Measurements from ENCODE around the gene CPT1B.

DNA sequence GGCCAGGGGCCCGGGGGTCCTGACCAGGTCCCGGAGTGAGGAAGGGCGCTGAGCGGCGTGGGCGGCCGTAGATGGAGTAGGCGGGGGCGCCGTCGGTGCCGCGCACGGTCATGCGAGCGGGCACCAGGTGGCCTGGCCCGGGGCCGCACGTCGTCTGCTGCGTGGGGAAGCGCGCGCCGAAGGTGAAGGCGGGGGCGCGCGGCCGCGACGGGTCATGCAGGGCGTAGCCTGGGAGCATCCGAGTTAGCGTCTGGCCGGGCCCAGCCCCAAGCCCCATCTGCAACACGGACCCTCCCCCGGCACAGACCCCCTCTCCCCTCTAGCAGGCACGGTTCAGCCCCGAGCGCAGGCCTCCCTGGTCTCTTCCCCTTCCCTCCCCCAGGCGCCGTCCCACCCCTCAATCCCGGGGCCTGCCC lies 46.7 kb downstream of the CPT1B start:
- TF ChIP-seq, protein P1, sequence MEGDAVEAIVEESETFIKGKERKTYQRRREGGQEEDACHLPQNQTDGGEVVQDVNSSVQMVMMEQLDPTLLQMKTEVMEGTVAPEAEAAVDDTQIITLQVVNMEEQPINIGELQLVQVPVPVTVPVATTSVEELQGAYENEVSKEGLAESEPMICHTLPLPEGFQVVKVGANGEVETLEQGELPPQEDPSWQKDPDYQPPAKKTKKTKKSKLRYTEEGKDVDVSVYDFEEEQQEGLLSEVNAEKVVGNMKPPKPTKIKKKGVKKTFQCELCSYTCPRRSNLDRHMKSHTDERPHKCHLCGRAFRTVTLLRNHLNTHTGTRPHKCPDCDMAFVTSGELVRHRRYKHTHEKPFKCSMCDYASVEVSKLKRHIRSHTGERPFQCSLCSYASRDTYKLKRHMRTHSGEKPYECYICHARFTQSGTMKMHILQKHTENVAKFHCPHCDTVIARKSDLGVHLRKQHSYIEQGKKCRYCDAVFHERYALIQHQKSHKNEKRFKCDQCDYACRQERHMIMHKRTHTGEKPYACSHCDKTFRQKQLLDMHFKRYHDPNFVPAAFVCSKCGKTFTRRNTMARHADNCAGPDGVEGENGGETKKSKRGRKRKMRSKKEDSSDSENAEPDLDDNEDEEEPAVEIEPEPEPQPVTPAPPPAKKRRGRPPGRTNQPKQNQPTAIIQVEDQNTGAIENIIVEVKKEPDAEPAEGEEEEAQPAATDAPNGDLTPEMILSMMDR (conservative IDR thresholded peaks at IDR 0.05) = no peak
- no peak for TF ChIP-seq ZFX (IDR thresholded peaks at IDR 0.05)

Data from C4-2B (cell line).